Hematopoietic multipotent progenitor cell treated with erythropoietin and hydrocortisone succinate and interleukin-3 and kit ligand, for 17 days (in vitro differentiated cells): ENCODE results near the gene CHN1.

Experiments
- DNase-seq: peaks from one replicate; pipeline ENCODE4 v3.0.0-alpha.2; 2015; ENCODE audit warnings: low spot score

CHN1 gene

GRCh38 chr2:175009917-175010621 lies 4.9 kb upstream of the CHN1 start:
- no peak for DNase-seq

GRCh38 chr2:175008801-175009495 lies 3.8 kb upstream of the CHN1 start:
- no peak for DNase-seq

GRCh38 chr2:175008009-175008408 lies 2.8 kb upstream of the CHN1 start:
- no peak for DNase-seq

- DNase-seq = no peak
These were observed 2.3 kb upstream of the CHN1 start for GRCh38 chr2:175007510-175007909.

- DNase-seq = no peak
These were observed 1.1 kb upstream of the CHN1 start for GRCh38 chr2:175006281-175006680.

- no peak for DNase-seq
These were observed 618 bp upstream of the CHN1 start for GRCh38 chr2:175005733-175006264.

- DNase-seq = no peak
These were observed 526 bp downstream of the CHN1 start for GRCh38 chr2:175004730-175004979.

GRCh38 chr2:175003875-175004729 lies 1.1 kb downstream of the CHN1 start:
- DNase-seq = no peak

GRCh38 chr2:175002547-175003274 lies 2.5 kb downstream of the CHN1 start:
- no peak for DNase-seq

GRCh38 chr2:175001566-175001965 lies 3.6 kb downstream of the CHN1 start:
- no peak for DNase-seq

- no peak for DNase-seq
These were observed 8.1 kb downstream of the CHN1 start for GRCh38 chr2:174997110-174997509.

- no peak for DNase-seq
These were observed 8.6 kb downstream of the CHN1 start for GRCh38 chr2:174996622-174997021.

GRCh38 chr2:174994381-174994780 lies 10.8 kb downstream of the CHN1 start:
- no peak for DNase-seq

GRCh38 chr2:174992886-174993285 lies 12.3 kb downstream of the CHN1 start:
- no peak for DNase-seq

GRCh38 chr2:174985614-174986013 lies 19.6 kb downstream of the CHN1 start:
- no peak for DNase-seq

GRCh38 chr2:174984561-174984960 lies 20.6 kb downstream of the CHN1 start:
- no peak for DNase-seq

GRCh38 chr2:174981331-174981730 lies 23.9 kb downstream of the CHN1 start:
- DNase-seq = no peak

- DNase-seq = no peak
These were observed 25.2 kb downstream of the CHN1 start for GRCh38 chr2:174979996-174980395.

GRCh38 chr2:174977364-174977763 lies 27.8 kb downstream of the CHN1 start:
- DNase-seq = no peak

GRCh38 chr2:174974131-174974530 lies 31.1 kb downstream of the CHN1 start:
- DNase-seq = no peak

- DNase-seq = no peak
These were observed 32.3 kb downstream of the CHN1 start for GRCh38 chr2:174972924-174973323.
